GM23338 (cell line): Measurements from ENCODE around the gene HSD17B1. TPM values are rescaled to one million over a fixed set of nuclear protein-coding genes. Genes with fewer than 3 reads are reported as not detected.

ENCODE experiments used
- ATAC-seq: fragments of 200-7000 bp; cut with Tn5 transposase; 3 replicates; pipeline ENCODE4 v1.9.1; 2020
- DNase-seq: peaks from one replicate; pipeline ENCODE4 v3.0.0-alpha.2; 2015; ENCODE audit warnings: low spot score
- H2AFZ ChIP-seq: fragments of 200-600 bp; sonication (generic); 2 replicates; pipeline ENCODE4 v1.8.0; 2016; ENCODE audit warnings: antibody characterized with exemption, mild to moderate bottlenecking, moderate library complexity
- H3F3A ChIP-seq: fragments of 200-600 bp; sonication (generic); replicated peaks from 2 replicates; pipeline ENCODE4 v1.8.0; 2017; ENCODE audit warnings: antibody characterized with exemption, mixed run types, low read depth
- H3K27ac ChIP-seq: fragments of 200-600 bp; sonication (generic); 2 replicates; pipeline ENCODE4 v1.6.1; 2016; ENCODE audit warnings: low read depth
- H3K27me3 ChIP-seq: fragments of 200-600 bp; sonication (generic); 2 replicates; pipeline ENCODE4 v1.8.0; 2016; ENCODE audit warnings: mild to moderate bottlenecking, mixed run types, moderate library complexity; ENCODE audit not compliant: insufficient read depth
- H3K36me3 ChIP-seq: fragments of 200-600 bp; sonication (generic); 2 replicates; pipeline ENCODE4 v1.8.0; 2016; ENCODE audit warnings: mild to moderate bottlenecking; ENCODE audit not compliant: insufficient read depth
- H3K4me1 ChIP-seq: fragments of 200-600 bp; sonication (generic); 2 replicates; pipeline ENCODE4 v1.8.0; 2016; ENCODE audit warnings: mild to moderate bottlenecking, moderate library complexity; ENCODE audit not compliant: insufficient read depth
- H3K4me2 ChIP-seq: fragments of 200-600 bp; sonication (generic); 2 replicates; pipeline ENCODE4 v1.7.1; 2017; ENCODE audit warnings: mixed run types
- H3K4me3 ChIP-seq: fragments of 200-600 bp; sonication (generic); 2 replicates; pipeline ENCODE4 v1.6.1; 2016; ENCODE audit warnings: mixed run types
- H3K79me2 ChIP-seq: fragments of 200-600 bp; sonication (generic); replicated peaks from 2 replicates; pipeline ENCODE4 v1.8.0; 2017; ENCODE audit warnings: mild to moderate bottlenecking; ENCODE audit not compliant: insufficient read depth
- H3K9me2 ChIP-seq: fragments of 200-600 bp; sonication (generic); 2 replicates; pipeline ENCODE4 v1.8.0; 2017; ENCODE audit not compliant: insufficient read depth
- H4K20me1 ChIP-seq: fragments of 200-600 bp; sonication (generic); replicated peaks from 2 replicates; pipeline ENCODE4 v1.8.0; 2017; ENCODE audit warnings: mild to moderate bottlenecking; ENCODE audit not compliant: insufficient read depth
- H3K27ac Mint-ChIP-seq: 2 replicates; pipeline ENCODE4 v1.8.0; 2020; ENCODE audit warnings: inconsistent platforms, mild to moderate bottlenecking, moderate library complexity, mixed read lengths
- H3K27me3 Mint-ChIP-seq: 3 replicates; pipeline ENCODE4 v1.8.0; 2022; ENCODE audit warnings: low read depth, mild to moderate bottlenecking, moderate library complexity, mixed read lengths, inconsistent platforms; ENCODE audit not compliant: insufficient read depth, poor library complexity
- H3K36me3 Mint-ChIP-seq: 3 replicates; pipeline ENCODE4 v1.8.0; 2021; ENCODE audit warnings: low read depth, mild to moderate bottlenecking, inconsistent platforms, moderate library complexity, mixed read lengths
- H3K4me1 Mint-ChIP-seq: 3 replicates; pipeline ENCODE4 v1.8.0; 2020; ENCODE audit warnings: mild to moderate bottlenecking, inconsistent platforms, mixed read lengths
- H3K4me3 Mint-ChIP-seq: 3 replicates; pipeline ENCODE4 v1.8.0; 2021; ENCODE audit warnings: moderate library complexity, mild to moderate bottlenecking, inconsistent platforms, mixed read lengths
- H3K9me3 Mint-ChIP-seq: 3 replicates; pipeline ENCODE4 v1.8.0; 2020; ENCODE audit warnings: moderate library complexity, mild to moderate bottlenecking, inconsistent platforms, mixed read lengths
- CREB1 ChIP-seq: fragments of 250-450 bp; sonication (Bioruptor Pico); IDR thresholded peaks from 2 replicates; pipeline ENCODE4 v1.5.0; 2020; ENCODE audit warnings: low read depth, mild to moderate bottlenecking, moderate library complexity
- EZH2 ChIP-seq: fragments of 200-600 bp; sonication (generic); IDR thresholded peaks from one replicate; pipeline ENCODE4 v1.8.0; 2017; ENCODE audit warnings: antibody characterized with exemption, mild to moderate bottlenecking, low read depth; ENCODE audit not compliant: unreplicated experiment
- POLR2AphosphoS5 ChIP-seq: IDR thresholded peaks from 2 replicates; pipeline ENCODE4 v1.6.1; 2016; ENCODE audit warnings: antibody characterized with exemption, low read depth
- polyA plus RNA-seq: library from polyadenylated mRNA; unstranded; fragments of >200 nt; fragmentation: Nextera tagmentation; extraction: Ambion mirVana; gene quantifications from 2 replicates; pipeline ENCODE4 v1.2.1, GENCODE V29; 2016
- total RNA-seq: library from RNA; depleted of rRNA; stranded (reverse); fragments of >200 nt; shearing (Covaris generic); gene quantifications from 2 replicates; pipeline ENCODE4 v1.2.3, GENCODE V29; 2014
- TF ChIP-seq, protein P1 (sequence below), 2 experiments: fragments of 200-600 bp in 1 of 2; sonication (generic) in 1 of 2; conservative IDR thresholded peaks; 2 replicates each; pipeline versions ENCODE4 v1.5.1 to v1.6.1; 2016 to 2017; ENCODE audit warnings: antibody characterized with exemption in 2 of 2, low read depth in 2 of 2, mild to moderate bottlenecking in 2 of 2, moderate library complexity in 1 of 2
- TF ChIP-seq, protein P2 (sequence below): IDR thresholded peaks from 2 replicates; pipeline ENCODE4 v1.6.1; 2016; ENCODE audit warnings: antibody characterized with exemption

Gene HSD17B1
- total and polyA plus RNA-seq, 2 experiments from 2014 or later = 0.97 to 1.7 TPM

DNA sequence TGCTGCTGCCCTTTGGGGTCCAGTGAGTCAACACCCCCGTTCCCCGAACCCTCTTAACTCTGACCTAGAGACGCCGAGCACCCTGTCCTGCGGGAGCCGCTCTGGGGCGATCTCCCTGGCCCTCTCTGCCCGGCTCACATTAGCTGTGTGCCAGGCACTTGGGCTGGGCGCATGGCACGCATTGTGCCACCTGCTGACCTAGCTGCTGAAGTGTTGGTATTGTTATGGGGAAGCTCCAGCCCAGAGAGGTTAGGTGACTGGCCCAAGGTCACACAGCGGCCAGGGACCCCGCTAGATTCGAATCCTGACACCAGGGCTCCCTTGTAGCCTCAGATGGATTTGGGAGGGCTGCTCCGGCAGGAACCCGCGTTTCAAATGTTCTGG lies 1.1 kb downstream of the HSD17B1 start:
- Histone ChIP-seq H3K27me3 (0 out of 2 replicates have a peak, but pooled peaks cover 6% of the 10 kb centered on the region), H4K20me1 (peaks cover 6% of the 10 kb centered on the region; the same call in 1 of the 2 replicates), H2AFZ (0 out of 2 replicates have a peak overlapping the region, but pooled peaks have one; percentile 52), H3K4me2 (peak overlapping the region; percentile 92), H3K27ac (peak overlapping the region; percentile 32; the same call in 1 of the 2 replicates), H3K9me2 (no peaks in the 10 kb centered on the region), H3K4me1 (peaks cover 10% of the 10 kb centered on the region), H3K36me3 (no peaks in the 10 kb centered on the region), H3K4me3 (peak overlapping the region; percentile 93), H3F3A (peaks cover 5% of the 10 kb centered on the region), H3K79me2 (0 out of 2 replicates have a peak, but pooled peaks cover 2% of the 10 kb centered on the region)
- Mint-ChIP-seq H3K27ac (no peak overlapping the region), H3K27me3 (peaks cover 20% of the 10 kb centered on the region), H3K36me3 (no peaks in the 10 kb centered on the region; the same call in 2 of the 3 replicates), H3K9me3 (no peaks in the 10 kb centered on the region), H3K4me1 (peaks cover 19% of the 10 kb centered on the region), H3K4me3 (peak overlapping the region; percentile 87)
- TF ChIP-seq, protein P1, sequence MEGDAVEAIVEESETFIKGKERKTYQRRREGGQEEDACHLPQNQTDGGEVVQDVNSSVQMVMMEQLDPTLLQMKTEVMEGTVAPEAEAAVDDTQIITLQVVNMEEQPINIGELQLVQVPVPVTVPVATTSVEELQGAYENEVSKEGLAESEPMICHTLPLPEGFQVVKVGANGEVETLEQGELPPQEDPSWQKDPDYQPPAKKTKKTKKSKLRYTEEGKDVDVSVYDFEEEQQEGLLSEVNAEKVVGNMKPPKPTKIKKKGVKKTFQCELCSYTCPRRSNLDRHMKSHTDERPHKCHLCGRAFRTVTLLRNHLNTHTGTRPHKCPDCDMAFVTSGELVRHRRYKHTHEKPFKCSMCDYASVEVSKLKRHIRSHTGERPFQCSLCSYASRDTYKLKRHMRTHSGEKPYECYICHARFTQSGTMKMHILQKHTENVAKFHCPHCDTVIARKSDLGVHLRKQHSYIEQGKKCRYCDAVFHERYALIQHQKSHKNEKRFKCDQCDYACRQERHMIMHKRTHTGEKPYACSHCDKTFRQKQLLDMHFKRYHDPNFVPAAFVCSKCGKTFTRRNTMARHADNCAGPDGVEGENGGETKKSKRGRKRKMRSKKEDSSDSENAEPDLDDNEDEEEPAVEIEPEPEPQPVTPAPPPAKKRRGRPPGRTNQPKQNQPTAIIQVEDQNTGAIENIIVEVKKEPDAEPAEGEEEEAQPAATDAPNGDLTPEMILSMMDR (conservative IDR thresholded peaks at IDR 0.05; ENCODE audit: low read depth in 2 of 2) = 0 out of 4 replicates have a peak, but pooled peaks of 1 of the 2 experiments have one; percentile 7
- TF ChIP-seq, protein P2, sequence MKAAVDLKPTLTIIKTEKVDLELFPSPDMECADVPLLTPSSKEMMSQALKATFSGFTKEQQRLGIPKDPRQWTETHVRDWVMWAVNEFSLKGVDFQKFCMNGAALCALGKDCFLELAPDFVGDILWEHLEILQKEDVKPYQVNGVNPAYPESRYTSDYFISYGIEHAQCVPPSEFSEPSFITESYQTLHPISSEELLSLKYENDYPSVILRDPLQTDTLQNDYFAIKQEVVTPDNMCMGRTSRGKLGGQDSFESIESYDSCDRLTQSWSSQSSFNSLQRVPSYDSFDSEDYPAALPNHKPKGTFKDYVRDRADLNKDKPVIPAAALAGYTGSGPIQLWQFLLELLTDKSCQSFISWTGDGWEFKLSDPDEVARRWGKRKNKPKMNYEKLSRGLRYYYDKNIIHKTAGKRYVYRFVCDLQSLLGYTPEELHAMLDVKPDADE = no peak
- DNase-seq = no peak
- no peak for ATAC-seq

DNA sequence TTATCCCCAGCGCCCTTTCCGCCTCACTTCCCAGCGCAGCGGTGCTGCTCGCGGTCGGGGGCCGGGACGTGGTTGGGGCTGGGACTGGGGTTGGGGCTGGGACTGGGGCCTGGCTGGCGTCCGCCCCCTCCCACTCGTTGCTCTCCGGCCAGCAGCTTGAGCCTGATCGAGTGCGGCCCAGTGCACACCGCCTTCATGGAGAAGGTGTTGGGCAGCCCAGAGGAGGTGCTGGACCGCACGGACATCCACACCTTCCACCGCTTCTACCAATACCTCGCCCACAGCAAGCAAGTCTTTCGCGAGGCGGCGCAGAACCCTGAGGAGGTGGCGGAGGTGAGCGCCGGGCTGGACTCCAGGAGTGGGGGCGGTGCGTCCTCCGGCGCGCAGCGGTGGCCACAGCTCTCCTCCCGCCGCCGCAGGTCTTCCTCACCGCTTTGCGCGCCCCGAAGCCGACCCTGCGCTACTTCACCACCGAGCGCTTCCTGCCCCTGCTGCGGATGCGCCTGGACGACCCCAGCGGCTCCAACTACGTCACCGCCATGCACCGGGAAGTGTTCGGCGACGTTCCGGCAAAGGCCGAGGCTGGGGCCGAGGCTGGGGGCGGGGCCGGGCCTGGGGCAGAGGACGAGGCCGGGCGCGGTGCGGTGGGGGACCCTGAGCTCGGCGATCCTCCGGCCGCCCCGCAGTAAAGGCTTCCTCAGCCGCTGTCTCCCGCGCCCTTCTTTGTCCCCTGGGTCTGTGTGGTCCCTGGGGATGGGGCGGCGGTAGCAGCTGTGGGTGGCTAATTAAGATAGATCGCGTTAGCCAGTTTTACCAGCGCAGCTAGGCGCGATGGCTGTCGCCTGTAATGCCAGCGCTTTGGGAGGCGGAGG lies 1.8 kb downstream of the HSD17B1 start:
- Mint-ChIP-seq H3K36me3 (no peaks in the 10 kb centered on the region; the same call in 2 of the 3 replicates), H3K4me3 (peak overlapping the region; percentile 87), H3K9me3 (no peaks in the 10 kb centered on the region), H3K4me1 (peaks cover 18% of the 10 kb centered on the region), H3K27ac (peak overlapping the region; percentile 78; the same call in 1 of the 2 replicates), H3K27me3 (peaks cover 20% of the 10 kb centered on the region)
- Histone ChIP-seq H3K27ac (peak overlapping the region; percentile 32; the same call in 1 of the 2 replicates), H4K20me1 (peaks cover under 1% of the 10 kb centered on the region; the same call in 1 of the 2 replicates), H3K27me3 (no peaks in the 10 kb centered on the region), H3K9me2 (no peaks in the 10 kb centered on the region), H3K4me1 (peaks cover 8% of the 10 kb centered on the region; the same call in 1 of the 2 replicates), H3K4me3 (peak overlapping the region; percentile 93), H3F3A (no peaks in the 10 kb centered on the region; the same call in none of the 2 replicates), H3K36me3 (no peaks in the 10 kb centered on the region), H2AFZ (peak overlapping the region; percentile 95), H3K4me2 (peak overlapping the region; percentile 92), H3K79me2 (no peaks in the 10 kb centered on the region)
- ATAC-seq (peak; percentile 81), DNase-seq (peak; percentile 96)
- TF ChIP-seq, protein P2 = peak; percentile 63
- peak; percentile 95 for TF ChIP-seq POLR2AphosphoS5
- TF ChIP-seq CREB1 = peak; percentile 90
- no peak for TF ChIP-seq EZH2
